Liver (tissue), 9 donors: ENCODE data around the gene BEST3. TPM values are rescaled to one million over a fixed set of nuclear protein-coding genes. Genes with fewer than 3 reads are reported as not detected.

ENCODE experiments used
- DNase-seq: peaks from one replicate; pipeline ENCODE4 v3.0.0-alpha.2; 2017; ENCODE audit warnings: low spot score
- H3K27ac ChIP-seq, 2 donors: one replicate each; pipeline ENCODE4 v1.7.0; 2013; ENCODE audit warnings: inconsistent platforms in 2 of 2, low read length in 2 of 2, control low read depth in 1 of 2, low read depth in 1 of 2, mild to moderate bottlenecking in 1 of 2
- H3K27me3 ChIP-seq, 4 donors: one replicate each; pipeline versions ENCODE4 v1.6.1 to v1.7.0; 2013; ENCODE audit warnings: low read length in 3 of 4, inconsistent platforms in 1 of 4, mild to moderate bottlenecking in 1 of 4, moderate library complexity in 1 of 4; ENCODE audit not compliant: control insufficient read depth in 4 of 4, insufficient read depth in 4 of 4
- H3K36me3 ChIP-seq, 4 donors: one replicate each; pipeline versions ENCODE4 v1.6.1 to v1.7.0; 2013; ENCODE audit warnings: low read length in 3 of 4, mild to moderate bottlenecking in 3 of 4, low read depth in 1 of 4, moderate library complexity in 1 of 4; ENCODE audit not compliant: control insufficient read depth in 4 of 4, insufficient read depth in 3 of 4
- H3K4me1 ChIP-seq, 4 donors: one replicate each; pipeline versions ENCODE4 v1.6.1 to v1.7.0; 2013; ENCODE audit warnings: low read length in 3 of 4, mild to moderate bottlenecking in 3 of 4, moderate library complexity in 1 of 4; ENCODE audit not compliant: control insufficient read depth in 4 of 4, insufficient read depth in 4 of 4
- H3K4me3 ChIP-seq, 3 donors: one replicate each; pipeline versions ENCODE4 v1.6.1 to v1.7.0; 2013; ENCODE audit warnings: low read length in 3 of 3, control low read depth in 1 of 3, low read depth in 1 of 3, mild to moderate bottlenecking in 1 of 3
- H3K9ac ChIP-seq, 2 donors: one replicate each; pipeline ENCODE4 v1.7.0; 2013; ENCODE audit warnings: low read length in 2 of 2, mild to moderate bottlenecking in 2 of 2, moderate library complexity in 2 of 2, control low read depth in 1 of 2, low read depth in 1 of 2
- H3K9me3 ChIP-seq, 4 donors: one replicate each; pipeline versions ENCODE4 v1.6.1 to v1.7.0; 2013; ENCODE audit warnings: low read length in 3 of 4; ENCODE audit not compliant: control insufficient read depth in 4 of 4
- EGR1 ChIP-seq, 2 donors: IDR thresholded peaks; 2 replicates each; pipeline ENCODE4 v1.6.1; 2016 to 2018; ENCODE audit warnings: antibody characterized with exemption in 2 of 2, low read depth in 2 of 2
- FOXA1 ChIP-seq: IDR thresholded peaks from 2 replicates; pipeline ENCODE4 v1.6.1; 2016; ENCODE audit warnings: antibody characterized with exemption
- FOXA2 ChIP-seq: IDR thresholded peaks from 2 replicates; pipeline ENCODE4 v1.6.1; 2016; ENCODE audit warnings: antibody characterized with exemption
- GABPA ChIP-seq, 2 donors: IDR thresholded peaks in 1 of 2; conservative IDR thresholded peaks in 1 of 2; 2 replicates each; pipeline ENCODE4 v1.6.1; 2016; ENCODE audit warnings: antibody characterized with exemption in 2 of 2, mild to moderate bottlenecking in 1 of 2, moderate library complexity in 1 of 2
- HNF4A ChIP-seq, 2 donors: conservative IDR thresholded peaks; 2 replicates each; pipeline ENCODE4 v1.6.1; 2016; ENCODE audit warnings: antibody characterized with exemption in 2 of 2, mild to moderate bottlenecking in 2 of 2
- HNF4G ChIP-seq: IDR thresholded peaks from 2 replicates; pipeline ENCODE4 v1.6.1; 2016; ENCODE audit warnings: antibody characterized with exemption
- JUND ChIP-seq, 2 donors: IDR thresholded peaks; 2 replicates each; pipeline ENCODE4 v1.6.1; 2016; ENCODE audit warnings: antibody characterized with exemption in 2 of 2
- RAD21 ChIP-seq, 2 donors: IDR thresholded peaks; 2 replicates each; pipeline ENCODE4 v1.6.1; 2016; ENCODE audit warnings: antibody characterized with exemption in 2 of 2, mild to moderate bottlenecking in 2 of 2
- REST ChIP-seq: IDR thresholded peaks from 2 replicates; pipeline ENCODE4 v1.6.1; 2016; ENCODE audit warnings: antibody characterized with exemption, mild to moderate bottlenecking
- RXRA ChIP-seq, 2 donors: IDR thresholded peaks; 2 replicates each; pipeline ENCODE4 v1.6.1; 2017 to 2018; ENCODE audit warnings: antibody characterized with exemption in 2 of 2, mild to moderate bottlenecking in 1 of 2
- TAF1 ChIP-seq: conservative IDR thresholded peaks from 2 replicates; pipeline ENCODE4 v1.6.1; 2016; ENCODE audit warnings: antibody characterized with exemption, mild to moderate bottlenecking
- WGBS: extraction: QIAGEN DNeasy Blood & Tissue Kit; methylation state at CpG from one replicate; pipeline ENCODE4 v1.1.7; 2013; 5-methylcytosine and 5-hydroxymethylcytosine counted together
- polyA plus RNA-seq, 2 donors: library from polyadenylated mRNA; stranded (reverse) in 1 of 2; unstranded in 1 of 2; fragments of 200-250 nt in 1 of 2; fragments of >200 nt in 1 of 2; fragmentation: Nextera tagmentation in 1 of 2; extraction: Ambion mirVana in 1 of 2; gene quantifications; one replicate each; pipeline versions ENCODE4 v1.2.1 to v1.2.3, GENCODE V29; 2013 to 2015
- total RNA-seq, 2 donors: library from RNA; depleted of rRNA; stranded (reverse); fragments of >200 nt; gene quantifications; one replicate each; pipeline ENCODE4 v1.2.3, GENCODE V29; 2014
- TF ChIP-seq, protein P1 (sequence below): IDR thresholded peaks from 2 replicates; pipeline ENCODE4 v1.6.1; 2016; ENCODE audit warnings: antibody characterized with exemption
- TF ChIP-seq, protein P2 (sequence below): IDR thresholded peaks from 2 replicates; pipeline ENCODE4 v1.6.1; 2016; ENCODE audit warnings: antibody characterized with exemption
- TF ChIP-seq, protein P3 (sequence below): IDR thresholded peaks from 2 replicates; pipeline ENCODE4 v1.6.1; 2016; ENCODE audit warnings: antibody characterized with exemption
- TF ChIP-seq, protein P4 (sequence below): fragments of 150-350 bp; IDR thresholded peaks from 2 replicates; pipeline ENCODE4 v1.5.1; 2017; ENCODE audit warnings: improper control_type of control experiment, low read depth, low read length; ENCODE audit not compliant: missing input control
- donor health status: healthy.
- donor health status: healthy.
- donor health status: healthy.
- donor health status: healthy.
- donor health status: healthy.

Gene BEST3
- total and polyA plus RNA-seq, 4 donors, result 0.89 TPM; not detected in 3

GRCh38 chr12:69662764-69663163, 36.3 kb downstream of the BEST3 start:
- H3K9me3 ChIP-seq, result no peaks in the 10 kb centered on the region
- H3K4me3 ChIP-seq, result no peak overlapping the region
- H3K27ac ChIP-seq, result no peak overlapping the region
- peaks cover 0 to 2% (median 0%) of the 10 kb centered on the region in 4 donors for H3K4me1 ChIP-seq
- H3K9ac ChIP-seq, result no peak overlapping the region
- DNase-seq, result no peak
- TF ChIP-seq GABPA (IDR thresholded peaks at IDR 0.05 in 1 of 2, conservative IDR thresholded peaks at IDR 0.05 in 1 of 2) (no peak), HNF4G (no peak), FOXA2 (no peak), JUND (IDR thresholded peaks at IDR 0.05) (no peak)
- TF ChIP-seq, protein P1, sequence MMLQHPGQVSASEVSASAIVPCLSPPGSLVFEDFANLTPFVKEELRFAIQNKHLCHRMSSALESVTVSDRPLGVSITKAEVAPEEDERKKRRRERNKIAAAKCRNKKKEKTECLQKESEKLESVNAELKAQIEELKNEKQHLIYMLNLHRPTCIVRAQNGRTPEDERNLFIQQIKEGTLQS, result no peak
- TF ChIP-seq, protein P2, sequence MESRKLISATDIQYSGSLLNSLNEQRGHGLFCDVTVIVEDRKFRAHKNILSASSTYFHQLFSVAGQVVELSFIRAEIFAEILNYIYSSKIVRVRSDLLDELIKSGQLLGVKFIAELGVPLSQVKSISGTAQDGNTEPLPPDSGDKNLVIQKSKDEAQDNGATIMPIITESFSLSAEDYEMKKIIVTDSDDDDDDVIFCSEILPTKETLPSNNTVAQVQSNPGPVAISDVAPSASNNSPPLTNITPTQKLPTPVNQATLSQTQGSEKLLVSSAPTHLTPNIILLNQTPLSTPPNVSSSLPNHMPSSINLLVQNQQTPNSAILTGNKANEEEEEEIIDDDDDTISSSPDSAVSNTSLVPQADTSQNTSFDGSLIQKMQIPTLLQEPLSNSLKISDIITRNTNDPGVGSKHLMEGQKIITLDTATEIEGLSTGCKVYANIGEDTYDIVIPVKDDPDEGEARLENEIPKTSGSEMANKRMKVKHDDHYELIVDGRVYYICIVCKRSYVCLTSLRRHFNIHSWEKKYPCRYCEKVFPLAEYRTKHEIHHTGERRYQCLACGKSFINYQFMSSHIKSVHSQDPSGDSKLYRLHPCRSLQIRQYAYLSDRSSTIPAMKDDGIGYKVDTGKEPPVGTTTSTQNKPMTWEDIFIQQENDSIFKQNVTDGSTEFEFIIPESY, result no peak
- H3K27me3 ChIP-seq, result peaks cover 0 to under 1% (median 0%) of the 10 kb centered on the region in 4 donors
- H3K36me3 ChIP-seq, result no peaks in the 10 kb centered on the region

DNA sequence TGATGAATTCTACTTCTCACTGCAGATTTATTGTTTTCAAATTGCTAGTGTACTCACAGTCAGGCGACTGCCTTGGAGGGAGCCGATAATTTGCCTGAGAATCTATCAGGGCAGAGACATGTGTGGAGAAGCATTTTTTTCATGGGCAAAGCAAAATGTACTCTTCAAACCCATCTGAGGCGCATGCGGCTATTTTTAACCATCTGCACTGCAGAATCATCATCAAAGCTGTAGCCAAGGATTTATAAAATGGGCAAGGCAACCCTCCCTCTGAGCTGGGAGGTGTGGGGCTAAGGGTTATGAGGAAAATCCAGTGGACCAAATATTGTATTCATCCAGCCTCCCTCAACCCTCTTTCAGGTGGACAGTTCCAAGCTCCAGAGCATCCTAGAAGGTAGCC, 37.7 kb downstream of the BEST3 start:
- Histone ChIP-seq H3K9ac (no peak overlapping the region), H3K9me3 (no peaks in the 10 kb centered on the region), H3K27ac (no peak overlapping the region), H3K4me1 (peaks cover 0 to 2% (median 0%) of the 10 kb centered on the region in 4 donors), H3K36me3 (no peaks in the 10 kb centered on the region), H3K27me3 (peaks cover 0 to 2% (median 0%) of the 10 kb centered on the region in 4 donors), H3K4me3 (no peak overlapping the region)
- no peak for TF ChIP-seq HNF4A (conservative IDR thresholded peaks at IDR 0.05)
- TF ChIP-seq, protein P1, result no peak
- no peak for TF ChIP-seq TAF1
- no peak for TF ChIP-seq FOXA1
- no peak for TF ChIP-seq HNF4G
- TF ChIP-seq FOXA2, result no peak
- no peak for TF ChIP-seq JUND (IDR thresholded peaks at IDR 0.05)
- TF ChIP-seq, protein P3, sequence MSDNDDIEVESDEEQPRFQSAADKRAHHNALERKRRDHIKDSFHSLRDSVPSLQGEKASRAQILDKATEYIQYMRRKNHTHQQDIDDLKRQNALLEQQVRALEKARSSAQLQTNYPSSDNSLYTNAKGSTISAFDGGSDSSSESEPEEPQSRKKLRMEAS, result no peak
- TF ChIP-seq, protein P2, result no peak
- no peak for TF ChIP-seq RAD21 (IDR thresholded peaks at IDR 0.05)
- TF ChIP-seq RXRA (IDR thresholded peaks at IDR 0.05), result no peak
- TF ChIP-seq EGR1 (IDR thresholded peaks at IDR 0.05; ENCODE audit: low read depth in 2 of 2), result no peak
- TF ChIP-seq REST, result no peak
- TF ChIP-seq, protein P4, sequence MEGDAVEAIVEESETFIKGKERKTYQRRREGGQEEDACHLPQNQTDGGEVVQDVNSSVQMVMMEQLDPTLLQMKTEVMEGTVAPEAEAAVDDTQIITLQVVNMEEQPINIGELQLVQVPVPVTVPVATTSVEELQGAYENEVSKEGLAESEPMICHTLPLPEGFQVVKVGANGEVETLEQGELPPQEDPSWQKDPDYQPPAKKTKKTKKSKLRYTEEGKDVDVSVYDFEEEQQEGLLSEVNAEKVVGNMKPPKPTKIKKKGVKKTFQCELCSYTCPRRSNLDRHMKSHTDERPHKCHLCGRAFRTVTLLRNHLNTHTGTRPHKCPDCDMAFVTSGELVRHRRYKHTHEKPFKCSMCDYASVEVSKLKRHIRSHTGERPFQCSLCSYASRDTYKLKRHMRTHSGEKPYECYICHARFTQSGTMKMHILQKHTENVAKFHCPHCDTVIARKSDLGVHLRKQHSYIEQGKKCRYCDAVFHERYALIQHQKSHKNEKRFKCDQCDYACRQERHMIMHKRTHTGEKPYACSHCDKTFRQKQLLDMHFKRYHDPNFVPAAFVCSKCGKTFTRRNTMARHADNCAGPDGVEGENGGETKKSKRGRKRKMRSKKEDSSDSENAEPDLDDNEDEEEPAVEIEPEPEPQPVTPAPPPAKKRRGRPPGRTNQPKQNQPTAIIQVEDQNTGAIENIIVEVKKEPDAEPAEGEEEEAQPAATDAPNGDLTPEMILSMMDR, result no peak
- DNase-seq, result no peak
- WGBS, result 93% methylated on average over 4 of the region's 4 CpGs
